Tibial nerve (tissue), 3 donors: ENCODE data around the gene MRPS35.

Experiments
- CTCF ChIP-seq, 5 experiments: fragments of 200-600 bp in 3 of 5; fragments of 450-650 bp in 2 of 5; sonication (generic) in 3 of 5; IDR thresholded peaks; one replicate each; pipeline ENCODE4 v1.5.1; 2016 to 2019; ENCODE audit warnings: antibody characterized with exemption in 5 of 5, mild to moderate bottlenecking in 3 of 5, moderate library complexity in 2 of 5
- POLR2A ChIP-seq, 2 donors: fragments of 450-650 bp; IDR thresholded peaks; one replicate each; pipeline ENCODE4 v1.6.1; 2017; ENCODE audit warnings: antibody characterized with exemption in 2 of 2, mild to moderate bottlenecking in 2 of 2, moderate library complexity in 2 of 2

GRCh38 chr12:27682534-27682933 is 28.1 kb upstream of the MRPS35 start:
- no peak for TF ChIP-seq POLR2A (IDR thresholded peaks at IDR 0.05)
- no peak for TF ChIP-seq CTCF (IDR thresholded peaks at IDR 0.05)
